Colonic mucosa (tissue), 4 donors: ENCODE measurements around the gene MOB3B. TPM values are rescaled to one million over a fixed set of nuclear protein-coding genes. Genes with fewer than 3 reads are reported as not detected.

ENCODE experiments used
- DNase-seq: peaks from one replicate; pipeline ENCODE4 v3.0.0-alpha.2; 2020
- H3K27ac ChIP-seq: fragments of 200-600 bp; one replicate; pipeline ENCODE4 v1.8.0; 2021
- H3K27me3 ChIP-seq: fragments of 200-600 bp; one replicate; pipeline ENCODE4 v1.8.0; 2021
- H3K36me3 ChIP-seq: fragments of 200-600 bp; one replicate; pipeline ENCODE4 v1.8.0; 2021
- H3K4me1 ChIP-seq: fragments of 200-600 bp; one replicate; pipeline ENCODE4 v1.8.0; 2021; ENCODE audit warnings: mild to moderate bottlenecking
- H3K4me3 ChIP-seq: fragments of 200-600 bp; one replicate; pipeline ENCODE4 v1.8.0; 2021
- H3K9ac ChIP-seq, 2 donors: one replicate each; pipeline ENCODE4 v1.7.0; 2013; ENCODE audit warnings: control low read depth in 2 of 2, low read depth in 2 of 2, low read length in 2 of 2
- H3K9me3 ChIP-seq: fragments of 200-600 bp; one replicate; pipeline ENCODE4 v1.8.0; 2021
- intact Hi-C: fragments of 100-400 bp; cut with DNase I; formaldehyde crosslinking; loops from one replicate; pipeline ENCODE4 v1.14.1; 2022
- total RNA-seq, 2 donors: library from RNA; stranded (reverse); fragmentation: NEBNext Ultra II Directional in 1 of 2; extraction: Animal tissue kit (Norgen Biotek cat#: 25700) in 1 of 2; gene quantifications; one replicate each; pipeline ENCODE4 v1.2.1, GENCODE V29; 2021
- TF ChIP-seq, protein P1 (sequence below): fragments of 200-600 bp; IDR thresholded peaks from one replicate; pipeline ENCODE4 v1.8.0; 2022; ENCODE audit warnings: antibody characterized with exemption, mild to moderate bottlenecking
- donor health status: healthy.
- donor health status: DM: no; HTN: no; CAD: no.
- donor health status: DM: no; HTN: no; CAD: no.

Gene MOB3B
- total RNA-seq, 2 donors from 2014 or later, result 35.8 to 39.6 TPM

- Histone ChIP-seq H3K4me1 (no peaks in the 10 kb centered on the region), H3K27me3 (no peaks in the 10 kb centered on the region), H3K36me3 (no peaks in the 10 kb centered on the region), H3K27ac (no peak overlapping the region), H3K4me3 (no peak overlapping the region), H3K9me3 (no peaks in the 10 kb centered on the region), H3K9ac (no peak overlapping the region)
- no peak for DNase-seq
- intact Hi-C loops, result no loop called here
- TF ChIP-seq, protein P1, sequence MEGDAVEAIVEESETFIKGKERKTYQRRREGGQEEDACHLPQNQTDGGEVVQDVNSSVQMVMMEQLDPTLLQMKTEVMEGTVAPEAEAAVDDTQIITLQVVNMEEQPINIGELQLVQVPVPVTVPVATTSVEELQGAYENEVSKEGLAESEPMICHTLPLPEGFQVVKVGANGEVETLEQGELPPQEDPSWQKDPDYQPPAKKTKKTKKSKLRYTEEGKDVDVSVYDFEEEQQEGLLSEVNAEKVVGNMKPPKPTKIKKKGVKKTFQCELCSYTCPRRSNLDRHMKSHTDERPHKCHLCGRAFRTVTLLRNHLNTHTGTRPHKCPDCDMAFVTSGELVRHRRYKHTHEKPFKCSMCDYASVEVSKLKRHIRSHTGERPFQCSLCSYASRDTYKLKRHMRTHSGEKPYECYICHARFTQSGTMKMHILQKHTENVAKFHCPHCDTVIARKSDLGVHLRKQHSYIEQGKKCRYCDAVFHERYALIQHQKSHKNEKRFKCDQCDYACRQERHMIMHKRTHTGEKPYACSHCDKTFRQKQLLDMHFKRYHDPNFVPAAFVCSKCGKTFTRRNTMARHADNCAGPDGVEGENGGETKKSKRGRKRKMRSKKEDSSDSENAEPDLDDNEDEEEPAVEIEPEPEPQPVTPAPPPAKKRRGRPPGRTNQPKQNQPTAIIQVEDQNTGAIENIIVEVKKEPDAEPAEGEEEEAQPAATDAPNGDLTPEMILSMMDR, result no peak
These were observed 130.5 kb downstream of the MOB3B start for GRCh38 chr9:27398982-27399653.

GRCh38 chr9:27396495-27396894, 133.1 kb downstream of the MOB3B start:
- no peaks in the 10 kb centered on the region for H3K4me1 ChIP-seq

GRCh38 chr9:27395484-27395921, 134.1 kb downstream of the MOB3B start:
- Histone ChIP-seq H3K27ac (no peak overlapping the region), H3K9me3 (no peaks in the 10 kb centered on the region), H3K4me1 (no peaks in the 10 kb centered on the region), H3K9ac (no peak overlapping the region), H3K27me3 (no peaks in the 10 kb centered on the region), H3K4me3 (no peak overlapping the region), H3K36me3 (no peaks in the 10 kb centered on the region)
- no peak for DNase-seq
- TF ChIP-seq, protein P1, result no peak
- intact Hi-C loops, result no loop called here

More at GRCh38 chr9:27396495-27396894, 133.1 kb downstream of the MOB3B start:
- Histone ChIP-seq H3K9ac (no peak overlapping the region), H3K27me3 (no peaks in the 10 kb centered on the region), H3K4me3 (no peak overlapping the region), H3K9me3 (no peaks in the 10 kb centered on the region), H3K36me3 (no peaks in the 10 kb centered on the region), H3K27ac (no peak overlapping the region)
- TF ChIP-seq, protein P1, result no peak
- intact Hi-C loops, result no loop called here
- DNase-seq, result no peak

DNA sequence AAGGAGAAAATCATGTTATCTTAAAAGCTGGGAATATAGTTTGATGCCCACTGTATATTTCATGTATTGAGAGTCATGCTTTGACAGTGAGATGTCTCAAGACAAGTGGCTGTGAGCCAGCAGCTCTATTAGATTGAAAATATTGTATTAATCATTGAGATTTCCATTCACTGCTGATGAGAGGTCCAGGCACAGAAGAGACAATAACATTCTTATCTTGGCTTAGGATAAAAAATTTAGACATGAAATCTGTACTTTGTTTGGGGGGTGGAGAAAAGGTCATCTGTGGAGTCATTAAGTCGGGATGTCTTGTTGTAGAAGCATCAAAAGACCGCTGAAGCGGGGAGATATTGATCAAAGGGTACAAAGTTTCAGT, 134.8 kb downstream of the MOB3B start:
- Histone ChIP-seq H3K27ac (peak overlapping the region; percentile 53), H3K4me1 (no peaks in the 10 kb centered on the region)
- intact Hi-C loops, result no loop called here

DNA sequence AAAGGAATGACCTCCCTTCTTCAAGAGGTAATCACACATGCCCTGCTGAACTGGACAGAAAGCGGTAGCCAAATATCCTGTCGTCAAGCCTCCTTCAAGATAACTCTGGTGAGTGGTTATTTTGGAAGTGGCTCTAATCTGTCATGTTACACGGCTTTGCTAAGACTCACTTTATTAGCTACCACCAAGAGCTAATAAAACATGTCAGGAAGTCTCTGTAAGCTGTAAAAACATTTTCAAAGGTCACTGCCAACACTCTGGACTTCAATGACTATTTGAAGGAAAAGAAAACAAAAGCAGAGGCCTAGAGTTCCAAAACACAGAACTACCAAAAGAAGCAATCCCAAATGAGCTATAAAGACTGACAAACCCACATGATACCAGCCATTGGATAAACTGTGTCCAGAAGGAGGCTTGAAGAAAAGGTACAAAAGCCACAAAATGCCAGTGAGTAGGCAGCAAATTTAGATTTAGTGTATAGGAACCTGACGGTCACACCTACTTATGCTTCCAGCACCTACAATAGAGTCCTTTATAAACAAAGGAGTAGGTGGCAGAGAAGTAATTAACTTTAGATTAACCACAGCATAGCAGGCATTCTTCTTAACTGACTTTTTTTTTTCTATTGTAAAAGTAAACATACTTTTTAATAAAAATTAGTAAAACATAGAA, 135.3 kb downstream of the MOB3B start:
- Histone ChIP-seq H3K4me3 (no peak overlapping the region), H3K27ac (peak overlapping the region; percentile 53), H3K9me3 (no peaks in the 10 kb centered on the region), H3K27me3 (no peaks in the 10 kb centered on the region), H3K9ac (peak overlapping the region in 1 of 2 donors; percentile 1), H3K36me3 (no peaks in the 10 kb centered on the region), H3K4me1 (no peaks in the 10 kb centered on the region)
- TF ChIP-seq, protein P1, result no peak
- no peak for DNase-seq
- intact Hi-C loops, result no loop called here

More for the DNA sequence above, 134.8 kb downstream of the MOB3B start:
- H3K9ac ChIP-seq, result no peak overlapping the region
- no peak overlapping the region for H3K4me3 ChIP-seq
- no peaks in the 10 kb centered on the region for H3K9me3 ChIP-seq
- H3K27me3 ChIP-seq, result no peaks in the 10 kb centered on the region
- TF ChIP-seq, protein P1, result no peak
- DNase-seq, result no peak
- H3K36me3 ChIP-seq, result no peaks in the 10 kb centered on the region
